GM23248 (cell line): ENCODE measurements around the gene IMPDH1.

ENCODE experiments used
- EZH2 ChIP-seq: fragments of 200-600 bp; sonication (generic); IDR thresholded peaks from 2 replicates; pipeline ENCODE4 v1.6.1; 2018; ENCODE audit warnings: antibody characterized with exemption, mild to moderate bottlenecking; ENCODE audit not compliant: insufficient read depth, poor library complexity, severe bottlenecking
- EZH2phosphoT487 ChIP-seq: fragments of 200-600 bp; sonication (generic); IDR thresholded peaks from 2 replicates; pipeline ENCODE4 v1.6.1; 2018; ENCODE audit warnings: antibody characterized with exemption, moderate library complexity, mild to moderate bottlenecking, low read depth; ENCODE audit not compliant: insufficient read depth

- TF ChIP-seq EZH2 (no peak), EZH2phosphoT487 (no peak)
Observed at GRCh38 chr7:128356546-128357216, 53.1 kb downstream of the IMPDH1 start.
